Head of caudate nucleus (tissue), 42 donors: ENCODE data around the gene RBMX.
A peak's percentile ranks its signal among the peaks of the same experiment; 100 is the strongest.
"Not testable (repeated sequence)": the region's sequence is repeated elsewhere in the genome, so short reads cannot be mapped to it uniquely, and the experiment has no call there.

Source experiments
- DNase-seq, 42 donors: peaks; one replicate each; pipeline versions ENCODE4 v3.0.0 to v3.0.0-alpha.2; 2020 to 2021; ENCODE audit warnings: mixed read lengths in 7 of 42
- intact Hi-C: fragments of 100-400 bp; cut with DNase I; formaldehyde crosslinking; loops from one replicate; pipeline ENCODE4 v1.15.0; 2022

The RBMX gene

GRCh38 chrX:136880003-136880451 lies 498 bp downstream of the RBMX start:
- DNase-seq, result peak in 32 of 42 donors; percentile 2 to 53 (median 20)
- intact Hi-C loops, result no loop called here

- DNase-seq, result no peak
- intact Hi-C loops, result no loop called here
Measured at GRCh38 chrX:136879001-136879687, 1.4 kb downstream of the RBMX start.

- intact Hi-C loops, result no loop called here
Measured at GRCh38 chrX:136878423-136878822, 2.1 kb downstream of the RBMX start.

GRCh38 chrX:136874114-136874513 lies 6.4 kb downstream of the RBMX start:
- DNase-seq, intact Hi-C loops: not testable (repeated sequence)

More at GRCh38 chrX:136878423-136878822, 2.1 kb downstream of the RBMX start:
- DNase-seq, result no peak

- intact Hi-C loops, DNase-seq: not testable (repeated sequence)
Measured at GRCh38 chrX:136873210-136873609, 7.3 kb downstream of the RBMX start.

- intact Hi-C loops, result no loop called here
- no peak for DNase-seq
Measured at GRCh38 chrX:136872091-136872700, 8.3 kb downstream of the RBMX start.

GRCh38 chrX:136870064-136870463 lies 10.5 kb downstream of the RBMX start:
- intact Hi-C loops, result no loop called here

GRCh38 chrX:136868283-136869055 lies 12.1 kb downstream of the RBMX start:
- intact Hi-C loops, result no loop called here

More at GRCh38 chrX:136870064-136870463, 10.5 kb downstream of the RBMX start:
- no peak for DNase-seq

GRCh38 chrX:136867518-136867917 lies 13.0 kb downstream of the RBMX start:
- intact Hi-C loops, result no loop called here
- no peak for DNase-seq

More at GRCh38 chrX:136868283-136869055, 12.1 kb downstream of the RBMX start:
- DNase-seq, result no peak

GRCh38 chrX:136867096-136867491 lies 13.4 kb downstream of the RBMX start:
- DNase-seq, result no peak
- intact Hi-C loops, result no loop called here

GRCh38 chrX:136866337-136867095 lies 14.0 kb downstream of the RBMX start:
- intact Hi-C loops, result no loop called here
- DNase-seq, result no peak

- intact Hi-C loops, result no loop called here
Measured at GRCh38 chrX:136865270-136866158, 15.0 kb downstream of the RBMX start.

GRCh38 chrX:136863826-136864225 lies 16.7 kb downstream of the RBMX start:
- DNase-seq, result no peak
- intact Hi-C loops, result no loop called here

More at GRCh38 chrX:136865270-136866158, 15.0 kb downstream of the RBMX start:
- no peak for DNase-seq

- no peak for DNase-seq
- intact Hi-C loops, result no loop called here
Measured at GRCh38 chrX:136862546-136862945, 18.0 kb downstream of the RBMX start.

- intact Hi-C loops, result no loop called here
- DNase-seq, result no peak
Measured at GRCh38 chrX:136861877-136862276, 18.6 kb downstream of the RBMX start.

- DNase-seq, result no peak
- intact Hi-C loops, result no loop called here
Measured at GRCh38 chrX:136858007-136858756, 22.3 kb downstream of the RBMX start.

- peak in 1 of 42 donors; percentile 2 for DNase-seq
- intact Hi-C loops, result no loop called here
Measured at GRCh38 chrX:136856551-136856950, 24.0 kb downstream of the RBMX start.
